KOPT-K1 (cell line): ENCODE measurements around the gene ZDHHC8.

Source experiments
- H3K27ac ChIP-seq: fragments of 200-600 bp; sonication (generic); 2 replicates; pipeline ENCODE4 v1.5.1; 2016; ENCODE audit warnings: antibody characterized with exemption, mild to moderate bottlenecking, low read depth, low read length; ENCODE audit not compliant: poor library complexity, severe bottlenecking
- H3K36me3 ChIP-seq: fragments of 200-600 bp; sonication (generic); 2 replicates; pipeline ENCODE4 v1.5.1; 2017; ENCODE audit warnings: antibody characterized with exemption, mild to moderate bottlenecking, low read length, moderate library complexity; ENCODE audit not compliant: insufficient read depth
- H3K9me3 ChIP-seq: fragments of 200-600 bp; sonication (generic); 2 replicates; pipeline ENCODE4 v1.5.1; 2017; ENCODE audit warnings: antibody characterized with exemption, low read length, mild to moderate bottlenecking; ENCODE audit not compliant: insufficient read depth, poor library complexity, severe bottlenecking

ZDHHC8 gene

DNA sequence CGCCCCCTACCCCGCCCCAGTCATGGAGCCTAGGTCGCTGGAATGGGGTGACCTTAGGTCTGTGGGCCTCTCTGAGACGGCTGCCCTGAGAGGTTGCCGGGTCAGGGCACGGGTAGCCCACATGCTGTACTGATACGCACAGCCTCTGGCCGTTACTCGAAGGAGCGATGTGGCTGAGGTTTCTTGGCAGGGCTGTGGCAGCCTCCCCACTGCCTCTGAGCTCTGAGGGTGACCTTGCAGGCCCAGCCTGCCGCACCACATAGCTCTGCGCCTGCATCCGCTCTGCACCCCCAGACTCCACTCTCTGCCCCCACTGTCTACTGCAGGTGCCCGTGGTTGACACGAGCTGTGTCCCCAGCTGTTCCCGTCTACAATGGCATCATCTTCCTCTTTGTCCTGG, 7.3 kb downstream of the ZDHHC8 start:
- no peak overlapping the region for H3K27ac ChIP-seq
- no peaks in the 10 kb centered on the region for H3K9me3 ChIP-seq
- H3K36me3 ChIP-seq: peaks cover 15% of the 10 kb centered on the region; the same call in 1 of the 2 replicates

DNA sequence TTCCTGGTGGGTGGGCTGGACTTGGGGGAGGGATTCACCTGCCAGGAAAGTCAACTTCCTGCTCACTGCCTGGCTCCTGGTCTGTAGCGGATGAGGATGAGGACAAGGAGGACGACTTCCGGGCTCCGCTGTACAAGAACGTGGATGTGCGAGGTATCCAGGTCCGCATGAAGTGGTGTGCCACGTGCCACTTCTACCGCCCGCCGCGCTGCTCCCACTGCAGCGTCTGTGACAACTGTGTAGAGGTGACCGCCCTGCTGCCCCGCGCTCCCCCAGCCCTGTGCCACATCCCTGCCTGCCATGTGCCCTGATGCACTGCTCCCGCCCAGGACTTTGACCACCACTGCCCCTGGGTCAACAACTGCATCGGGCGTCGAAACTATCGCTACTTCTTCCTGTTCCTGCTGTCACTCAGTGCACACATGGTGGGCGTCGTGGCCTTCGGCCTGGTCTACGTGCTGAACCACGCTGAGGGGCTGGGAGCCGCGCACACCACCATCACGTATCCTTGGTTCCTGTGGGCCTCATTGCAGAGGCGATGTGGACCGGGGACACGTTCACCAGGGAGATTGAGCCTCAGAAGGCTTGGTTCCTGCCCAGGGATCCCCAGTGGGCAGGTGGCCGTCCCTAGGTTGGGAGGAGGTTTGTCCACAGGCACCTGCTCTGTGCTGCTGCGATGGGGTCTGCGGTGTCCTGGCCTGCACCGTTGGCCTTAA, 7.9 kb downstream of the ZDHHC8 start:
- H3K27ac ChIP-seq: no peak overlapping the region
- no peaks in the 10 kb centered on the region for H3K9me3 ChIP-seq
- peaks cover 15% of the 10 kb centered on the region; the same call in 1 of the 2 replicates for H3K36me3 ChIP-seq

DNA sequence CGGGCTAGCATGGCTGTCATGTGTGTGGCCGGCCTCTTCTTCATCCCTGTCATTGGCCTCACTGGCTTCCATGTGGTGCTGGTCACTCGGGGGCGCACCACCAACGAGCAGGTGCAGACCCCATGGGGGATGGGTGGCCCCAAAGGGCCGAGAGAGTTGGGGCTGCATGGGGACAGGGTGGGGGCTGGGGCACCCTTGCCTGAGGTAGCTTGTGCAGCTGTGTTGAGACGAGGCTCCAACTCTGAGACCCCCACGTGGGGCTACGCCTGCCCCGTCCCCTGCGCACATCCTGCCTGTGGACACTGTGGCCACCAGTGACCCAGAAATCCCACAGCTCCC, 8.5 kb downstream of the ZDHHC8 start:
- peaks cover 15% of the 10 kb centered on the region; the same call in 1 of the 2 replicates for H3K36me3 ChIP-seq
- H3K27ac ChIP-seq: no peak overlapping the region
- H3K9me3 ChIP-seq: no peaks in the 10 kb centered on the region

DNA sequence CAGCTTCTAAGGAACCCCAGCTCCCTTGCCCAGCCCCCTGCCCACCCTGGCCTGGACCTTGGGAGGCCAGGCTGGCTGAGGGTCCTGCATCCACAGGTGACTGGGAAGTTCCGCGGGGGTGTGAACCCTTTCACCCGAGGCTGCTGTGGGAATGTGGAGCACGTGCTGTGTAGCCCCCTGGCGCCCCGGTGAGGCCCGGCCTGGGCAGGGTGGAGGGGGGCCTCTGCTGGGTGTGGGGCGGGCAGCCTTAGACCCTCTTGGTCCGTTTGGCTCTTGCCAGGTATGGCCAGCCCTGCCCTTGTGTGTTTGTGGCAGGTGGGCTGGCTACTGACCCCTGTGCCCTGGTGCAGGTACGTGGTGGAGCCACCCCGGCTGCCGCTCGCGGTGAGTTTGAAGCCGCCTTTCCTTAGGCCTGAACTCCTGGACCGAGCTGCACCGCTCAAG, 8.9 kb downstream of the ZDHHC8 start:
- no peak overlapping the region for H3K27ac ChIP-seq
- H3K9me3 ChIP-seq: no peaks in the 10 kb centered on the region
- H3K36me3 ChIP-seq: peaks cover 15% of the 10 kb centered on the region; the same call in 1 of the 2 replicates

DNA sequence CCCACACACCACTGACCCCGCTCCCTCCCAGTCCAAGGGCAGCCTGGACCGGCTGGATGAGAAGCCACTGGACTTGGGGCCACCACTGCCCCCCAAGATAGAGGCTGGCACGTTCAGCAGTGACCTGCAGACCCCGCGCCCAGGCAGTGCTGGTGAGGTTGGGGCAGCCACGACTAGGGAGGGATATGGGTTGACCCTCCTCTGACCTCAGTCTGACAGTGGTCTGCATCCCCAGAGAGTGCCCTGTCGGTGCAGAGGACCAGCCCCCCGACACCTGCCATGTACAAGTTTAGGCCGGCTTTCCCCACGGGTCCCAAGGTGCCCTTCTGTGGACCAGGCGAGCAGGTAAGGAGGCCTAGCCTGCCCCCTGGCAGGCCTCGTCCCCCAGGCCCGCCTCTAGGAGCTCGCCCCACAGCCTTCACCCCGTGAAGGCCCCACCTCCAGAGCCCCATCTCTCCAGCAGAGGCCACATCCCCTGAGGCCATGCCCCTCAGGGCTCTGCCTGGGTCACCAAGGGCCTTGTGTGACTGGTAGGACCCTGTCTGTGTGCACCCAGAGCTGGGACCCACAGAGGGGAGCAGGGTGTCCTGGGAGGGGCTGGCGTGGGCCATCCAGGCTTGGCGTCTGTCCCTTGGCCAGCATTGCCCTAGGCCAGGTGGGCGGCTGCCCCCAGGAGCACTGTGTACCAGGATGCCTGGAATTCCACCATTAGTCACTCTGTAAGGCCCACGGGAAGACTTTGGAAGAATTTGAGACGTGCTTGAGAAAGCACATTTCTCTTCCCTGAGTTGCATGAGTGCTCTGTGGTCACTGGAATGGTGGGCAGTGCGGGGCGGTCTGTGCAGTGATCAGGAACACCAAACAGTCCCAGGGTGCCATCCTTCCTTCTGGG, 9.8 kb downstream of the ZDHHC8 start:
- Histone ChIP-seq H3K27ac (no peak overlapping the region), H3K36me3 (peaks cover 15% of the 10 kb centered on the region; the same call in 1 of the 2 replicates), H3K9me3 (no peaks in the 10 kb centered on the region)

DNA sequence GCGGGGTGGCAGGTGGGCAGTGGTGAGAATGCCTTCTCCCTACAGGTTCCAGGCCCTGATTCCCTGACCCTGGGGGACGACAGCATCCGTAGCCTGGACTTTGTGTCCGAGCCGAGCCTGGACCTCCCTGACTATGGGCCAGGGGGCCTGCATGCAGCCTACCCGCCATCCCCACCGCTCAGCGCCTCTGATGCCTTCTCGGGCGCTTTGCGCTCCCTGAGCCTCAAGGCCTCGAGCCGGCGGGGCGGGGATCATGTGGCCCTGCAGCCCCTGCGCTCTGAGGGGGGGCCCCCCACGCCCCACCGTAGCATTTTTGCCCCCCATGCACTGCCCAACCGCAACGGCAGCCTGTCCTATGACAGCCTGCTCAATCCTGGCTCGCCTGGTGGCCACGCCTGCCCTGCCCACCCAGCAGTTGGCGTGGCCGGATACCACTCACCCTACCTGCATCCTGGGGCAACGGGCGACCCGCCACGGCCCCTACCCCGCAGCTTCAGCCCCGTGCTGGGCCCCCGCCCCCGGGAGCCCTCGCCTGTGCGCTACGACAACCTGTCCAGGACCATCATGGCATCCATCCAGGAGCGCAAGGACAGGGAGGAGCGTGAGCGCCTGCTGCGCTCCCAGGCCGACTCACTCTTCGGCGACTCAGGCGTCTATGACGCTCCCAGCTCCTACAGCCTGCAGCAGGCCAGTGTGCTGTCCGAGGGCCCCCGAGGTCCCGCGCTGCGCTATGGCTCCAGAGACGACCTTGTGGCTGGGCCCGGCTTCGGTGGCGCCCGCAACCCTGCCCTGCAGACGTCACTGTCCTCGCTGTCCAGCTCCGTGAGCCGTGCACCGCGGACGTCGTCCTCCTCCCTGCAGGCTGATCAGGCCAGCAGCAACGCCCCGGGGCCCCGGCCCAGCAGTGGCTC, 11.4 kb downstream of the ZDHHC8 start:
- H3K36me3 ChIP-seq: peaks cover 15% of the 10 kb centered on the region; the same call in 1 of the 2 replicates
- H3K27ac ChIP-seq: no peak overlapping the region
- no peaks in the 10 kb centered on the region for H3K9me3 ChIP-seq

DNA sequence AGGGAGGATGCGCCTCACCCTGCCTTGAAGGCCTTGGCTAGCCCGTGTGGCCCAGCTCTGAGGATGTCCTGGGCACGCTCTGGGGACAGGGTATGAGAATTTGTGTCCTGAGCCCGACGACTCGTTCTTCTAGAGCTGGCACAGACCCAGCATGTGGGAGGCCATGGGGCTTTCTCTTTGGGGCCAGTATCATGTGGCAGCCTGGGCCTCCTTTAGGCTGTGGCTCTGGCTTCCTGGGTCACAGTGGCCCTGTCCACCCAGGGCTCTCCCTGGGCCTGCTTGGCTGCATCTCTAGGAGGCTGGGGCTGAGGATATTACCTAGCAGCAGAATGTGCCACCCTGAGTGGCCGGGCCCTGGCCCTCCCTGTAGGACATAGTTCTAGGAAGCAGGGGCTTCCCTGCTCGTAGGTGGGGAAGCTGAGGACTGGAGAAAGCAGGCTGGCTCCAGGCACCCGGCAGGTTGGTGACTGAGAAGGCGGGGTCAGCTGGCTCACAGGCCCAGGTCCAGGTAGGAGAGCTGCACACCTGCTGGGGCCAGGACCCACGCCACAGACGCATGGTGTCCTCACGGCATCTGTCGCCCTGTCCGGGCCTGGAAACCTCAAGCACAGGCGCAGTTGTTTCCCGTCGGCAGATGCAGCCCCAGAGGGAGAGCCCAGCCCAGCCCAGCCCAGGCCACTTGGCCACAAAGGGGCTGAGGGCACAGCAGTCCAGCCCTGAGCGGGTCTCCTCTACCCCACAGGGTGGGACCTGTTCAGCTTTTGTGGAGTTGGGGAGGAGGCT, 12.5 kb downstream of the ZDHHC8 start:
- H3K36me3 ChIP-seq: peaks cover 15% of the 10 kb centered on the region; the same call in 1 of the 2 replicates
- H3K27ac ChIP-seq: no peak overlapping the region
- H3K9me3 ChIP-seq: no peaks in the 10 kb centered on the region

DNA sequence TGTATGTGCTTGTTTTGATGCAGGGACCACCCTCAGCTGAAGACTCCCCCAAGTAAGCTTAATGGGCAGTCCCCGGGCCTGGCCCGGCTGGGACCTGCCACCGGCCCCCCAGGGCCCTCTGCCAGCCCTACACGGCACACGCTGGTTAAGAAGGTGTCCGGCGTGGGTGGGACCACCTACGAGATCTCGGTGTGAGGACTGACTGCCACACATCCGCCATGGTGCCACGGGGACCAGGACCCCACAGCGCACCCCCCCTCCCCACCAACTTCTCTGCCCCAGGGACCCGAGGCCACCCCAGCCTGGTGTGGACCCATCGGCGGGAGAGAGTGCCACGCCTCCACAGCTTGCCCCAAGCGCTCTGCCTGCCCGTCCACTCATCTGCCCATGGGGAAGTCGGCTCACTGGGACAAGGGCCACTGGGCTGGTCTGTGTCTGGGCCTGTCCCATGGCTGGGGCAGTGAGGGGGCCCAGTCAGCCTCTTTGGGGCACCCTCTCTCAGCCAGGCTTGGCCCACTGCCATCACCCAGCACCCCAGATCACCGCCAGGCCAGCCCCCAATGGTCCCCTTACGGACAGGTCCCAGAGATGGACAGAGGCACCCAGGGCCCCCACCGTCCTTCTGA, 13.7 kb downstream of the ZDHHC8 start:
- no peak overlapping the region for H3K27ac ChIP-seq

DNA sequence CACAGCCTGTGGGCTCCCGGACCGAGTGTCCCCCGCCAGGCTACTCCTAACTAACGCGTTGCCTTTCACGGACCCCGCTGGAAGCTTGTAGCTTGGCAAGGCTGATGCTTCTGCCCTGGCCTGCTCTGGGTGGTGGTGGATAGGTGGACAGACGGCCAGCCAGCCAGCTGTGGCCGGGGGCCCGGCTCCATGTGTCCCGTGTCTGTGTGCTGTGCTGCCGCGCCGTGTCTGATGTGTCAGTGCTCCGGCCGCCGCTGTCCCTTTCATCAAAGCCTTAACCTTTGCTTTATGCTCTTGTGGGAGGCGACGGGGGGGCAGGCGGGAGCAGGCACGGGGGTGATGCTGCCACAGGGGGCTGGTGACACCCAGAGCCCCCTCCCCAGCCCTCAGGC, 14.2 kb downstream of the ZDHHC8 start:
- Histone ChIP-seq H3K9me3 (no peaks in the 10 kb centered on the region), H3K27ac (no peak overlapping the region), H3K36me3 (peaks cover 13% of the 10 kb centered on the region; the same call in 1 of the 2 replicates)

More for the DNA sequence above, 13.7 kb downstream of the ZDHHC8 start:
- no peaks in the 10 kb centered on the region for H3K9me3 ChIP-seq
- H3K36me3 ChIP-seq: peaks cover 15% of the 10 kb centered on the region; the same call in 1 of the 2 replicates

DNA sequence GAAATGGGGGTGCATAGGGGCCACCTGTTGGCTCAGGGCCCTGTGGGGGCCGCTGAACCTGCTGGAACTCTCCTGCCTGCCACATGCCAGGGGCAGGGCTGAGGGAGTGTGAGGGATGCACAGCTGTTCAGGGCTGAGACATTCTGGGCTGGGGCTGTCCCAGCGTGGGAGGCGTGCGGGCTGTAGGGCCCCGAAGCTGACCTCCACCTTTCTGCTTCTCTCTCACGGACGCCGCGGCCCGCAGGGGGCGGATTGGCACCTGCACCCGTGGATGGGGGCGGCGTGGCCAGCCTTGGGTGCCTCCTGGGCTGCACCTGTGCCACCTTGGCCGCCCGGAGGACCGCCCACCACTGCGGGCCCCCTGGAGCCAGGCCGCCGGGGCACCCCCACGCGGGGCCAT, 15.2 kb downstream of the ZDHHC8 start:
- Histone ChIP-seq H3K9me3 (no peaks in the 10 kb centered on the region), H3K36me3 (peaks cover 4% of the 10 kb centered on the region; the same call in 1 of the 2 replicates), H3K27ac (no peak overlapping the region)

DNA sequence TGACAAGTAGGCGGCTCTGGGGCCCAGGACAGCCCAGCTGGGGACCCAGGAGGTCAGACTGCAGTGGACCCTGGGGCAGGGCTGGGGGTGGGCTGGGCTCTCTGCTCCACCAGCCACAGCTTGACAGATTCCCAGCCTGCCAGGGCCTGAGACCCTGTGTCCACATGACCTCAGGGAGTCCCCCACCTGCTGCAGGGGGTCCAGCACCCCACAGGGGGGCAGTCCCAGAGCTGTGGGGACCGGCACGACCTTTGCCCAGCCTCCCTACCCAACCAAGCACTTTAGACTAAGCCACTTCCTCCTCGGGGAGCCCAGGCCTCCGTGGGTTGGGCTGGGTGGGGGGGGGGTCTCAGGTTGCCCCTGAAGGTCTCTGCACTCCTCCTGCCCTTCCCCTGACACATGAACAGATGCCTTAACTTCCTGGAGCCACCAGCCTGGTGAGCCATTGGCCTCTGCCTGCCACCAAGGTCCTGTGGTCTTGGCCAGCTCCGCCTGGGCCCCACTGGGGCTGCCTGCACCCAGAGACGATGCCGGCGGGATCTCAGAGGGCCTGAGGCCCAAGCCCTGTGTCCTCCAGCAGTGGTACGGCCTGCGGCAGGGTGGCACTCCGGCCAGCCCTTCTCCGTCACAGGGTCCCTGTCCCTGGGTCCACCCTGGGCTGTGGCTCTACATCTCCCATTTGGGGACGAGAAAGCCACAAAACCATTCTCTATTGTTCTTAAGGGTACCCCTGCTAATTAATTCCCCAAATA, 15.8 kb downstream of the ZDHHC8 start:
- no peaks in the 10 kb centered on the region for H3K36me3 ChIP-seq
- H3K9me3 ChIP-seq: no peaks in the 10 kb centered on the region
- H3K27ac ChIP-seq: no peak overlapping the region

DNA sequence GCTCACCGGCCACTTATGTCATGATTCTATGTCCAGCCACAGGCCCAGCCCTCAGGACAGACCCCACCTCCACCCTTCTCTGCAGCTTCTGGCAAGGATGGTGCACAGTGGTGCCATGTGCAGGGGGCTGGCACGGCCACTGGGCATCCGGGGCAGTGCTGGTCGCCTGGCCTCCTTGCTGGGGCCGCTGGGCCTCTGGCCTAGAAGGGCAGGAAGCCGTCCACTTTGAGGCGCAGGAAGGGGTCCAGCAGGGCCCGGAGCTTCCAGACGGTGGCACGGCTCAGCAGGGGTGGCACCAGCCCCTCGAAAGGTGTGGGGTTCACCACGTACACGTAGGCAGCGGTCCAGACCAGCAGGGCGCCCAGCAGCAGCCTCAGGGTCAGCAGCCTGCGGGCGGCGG, 16.8 kb downstream of the ZDHHC8 start:
- no peak overlapping the region for H3K27ac ChIP-seq
- H3K36me3 ChIP-seq: no peaks in the 10 kb centered on the region
- H3K9me3 ChIP-seq: no peaks in the 10 kb centered on the region
